Liver (tissue), 9 donors: Measurements from ENCODE around the gene DIDO1. TPM values are rescaled to one million over a fixed set of nuclear protein-coding genes. Genes with fewer than 3 reads are reported as not detected.

Source experiments
- DNase-seq: peaks from one replicate; pipeline ENCODE4 v3.0.0-alpha.2; 2017; ENCODE audit warnings: low spot score
- H3K27ac ChIP-seq, 2 donors: one replicate each; pipeline ENCODE4 v1.7.0; 2013; ENCODE audit warnings: inconsistent platforms in 2 of 2, low read length in 2 of 2, control low read depth in 1 of 2, low read depth in 1 of 2, mild to moderate bottlenecking in 1 of 2
- H3K27me3 ChIP-seq, 4 donors: one replicate each; pipeline versions ENCODE4 v1.6.1 to v1.7.0; 2013; ENCODE audit warnings: low read length in 3 of 4, inconsistent platforms in 1 of 4, mild to moderate bottlenecking in 1 of 4, moderate library complexity in 1 of 4; ENCODE audit not compliant: control insufficient read depth in 4 of 4, insufficient read depth in 4 of 4
- H3K36me3 ChIP-seq, 4 donors: one replicate each; pipeline versions ENCODE4 v1.6.1 to v1.7.0; 2013; ENCODE audit warnings: low read length in 3 of 4, mild to moderate bottlenecking in 3 of 4, low read depth in 1 of 4, moderate library complexity in 1 of 4; ENCODE audit not compliant: control insufficient read depth in 4 of 4, insufficient read depth in 3 of 4
- H3K4me1 ChIP-seq, 4 donors: one replicate each; pipeline versions ENCODE4 v1.6.1 to v1.7.0; 2013; ENCODE audit warnings: low read length in 3 of 4, mild to moderate bottlenecking in 3 of 4, moderate library complexity in 1 of 4; ENCODE audit not compliant: control insufficient read depth in 4 of 4, insufficient read depth in 4 of 4
- H3K4me3 ChIP-seq, 3 donors: one replicate each; pipeline versions ENCODE4 v1.6.1 to v1.7.0; 2013; ENCODE audit warnings: low read length in 3 of 3, control low read depth in 1 of 3, low read depth in 1 of 3, mild to moderate bottlenecking in 1 of 3
- H3K9ac ChIP-seq, 2 donors: one replicate each; pipeline ENCODE4 v1.7.0; 2013; ENCODE audit warnings: low read length in 2 of 2, mild to moderate bottlenecking in 2 of 2, moderate library complexity in 2 of 2, control low read depth in 1 of 2, low read depth in 1 of 2
- H3K9me3 ChIP-seq, 4 donors: one replicate each; pipeline versions ENCODE4 v1.6.1 to v1.7.0; 2013; ENCODE audit warnings: low read length in 3 of 4; ENCODE audit not compliant: control insufficient read depth in 4 of 4
- ATF3 ChIP-seq: IDR thresholded peaks from 2 replicates; pipeline ENCODE4 v1.6.1; 2016; ENCODE audit warnings: antibody characterized with exemption
- CTCF ChIP-seq: fragments of 150-350 bp; IDR thresholded peaks from 2 replicates; pipeline ENCODE4 v1.5.1; 2017; ENCODE audit warnings: improper control_type of control experiment, low read depth, low read length; ENCODE audit not compliant: missing input control
- EGR1 ChIP-seq, 2 donors: IDR thresholded peaks; 2 replicates each; pipeline ENCODE4 v1.6.1; 2016 to 2018; ENCODE audit warnings: antibody characterized with exemption in 2 of 2, low read depth in 2 of 2
- FOXA2 ChIP-seq: IDR thresholded peaks from 2 replicates; pipeline ENCODE4 v1.6.1; 2016; ENCODE audit warnings: antibody characterized with exemption
- GABPA ChIP-seq, 2 donors: IDR thresholded peaks in 1 of 2; conservative IDR thresholded peaks in 1 of 2; 2 replicates each; pipeline ENCODE4 v1.6.1; 2016; ENCODE audit warnings: antibody characterized with exemption in 2 of 2, mild to moderate bottlenecking in 1 of 2, moderate library complexity in 1 of 2
- HNF4A ChIP-seq, 2 donors: conservative IDR thresholded peaks; 2 replicates each; pipeline ENCODE4 v1.6.1; 2016; ENCODE audit warnings: antibody characterized with exemption in 2 of 2, mild to moderate bottlenecking in 2 of 2
- MAX ChIP-seq: IDR thresholded peaks from 2 replicates; pipeline ENCODE4 v1.6.1; 2016; ENCODE audit warnings: antibody characterized with exemption
- NR2F2 ChIP-seq: IDR thresholded peaks from 2 replicates; pipeline ENCODE4 v1.6.1; 2016; ENCODE audit warnings: antibody characterized with exemption
- RAD21 ChIP-seq, 2 donors: IDR thresholded peaks; 2 replicates each; pipeline ENCODE4 v1.6.1; 2016; ENCODE audit warnings: antibody characterized with exemption in 2 of 2, mild to moderate bottlenecking in 2 of 2
- RXRA ChIP-seq, 2 donors: IDR thresholded peaks; 2 replicates each; pipeline ENCODE4 v1.6.1; 2017 to 2018; ENCODE audit warnings: antibody characterized with exemption in 2 of 2, mild to moderate bottlenecking in 1 of 2
- SP1 ChIP-seq: IDR thresholded peaks from 2 replicates; pipeline ENCODE4 v1.6.1; 2018; ENCODE audit warnings: antibody characterized with exemption, mild to moderate bottlenecking
- TAF1 ChIP-seq: conservative IDR thresholded peaks from 2 replicates; pipeline ENCODE4 v1.6.1; 2016; ENCODE audit warnings: antibody characterized with exemption, mild to moderate bottlenecking
- YY1 ChIP-seq: IDR thresholded peaks from 2 replicates; pipeline ENCODE4 v1.6.1; 2016; ENCODE audit warnings: antibody characterized with exemption, mild to moderate bottlenecking
- ZBTB33 ChIP-seq: IDR thresholded peaks from 2 replicates; pipeline ENCODE4 v1.6.1; 2016; ENCODE audit warnings: antibody characterized with exemption
- WGBS: extraction: QIAGEN DNeasy Blood & Tissue Kit; methylation state at CpG from one replicate; pipeline ENCODE4 v1.1.7; 2013; 5-methylcytosine and 5-hydroxymethylcytosine counted together
- polyA plus RNA-seq, 2 donors: library from polyadenylated mRNA; stranded (reverse) in 1 of 2; unstranded in 1 of 2; fragments of 200-250 nt in 1 of 2; fragments of >200 nt in 1 of 2; fragmentation: Nextera tagmentation in 1 of 2; extraction: Ambion mirVana in 1 of 2; gene quantifications; one replicate each; pipeline versions ENCODE4 v1.2.1 to v1.2.3, GENCODE V29; 2013 to 2015
- total RNA-seq, 2 donors: library from RNA; depleted of rRNA; stranded (reverse); fragments of >200 nt; gene quantifications; one replicate each; pipeline ENCODE4 v1.2.3, GENCODE V29; 2014
- donor health status: healthy.
- donor health status: healthy.
- donor health status: healthy.
- donor health status: healthy.
- donor health status: healthy.

The DIDO1 gene
- total and polyA plus RNA-seq, 4 donors, result 10.1 to 43.1 (median 17.4) TPM

GRCh38 chr20:62891111-62891510 lies 35.2 kb downstream of the DIDO1 start:
- 84% methylated on average over 15 of the region's 15 CpGs for WGBS
- no peaks in the 10 kb centered on the region for H3K9me3 ChIP-seq
- no peak for TF ChIP-seq RXRA (IDR thresholded peaks at IDR 0.05)
- TF ChIP-seq CTCF, result no peak
- TF ChIP-seq SP1, result no peak
- no peak for TF ChIP-seq TAF1
- no peak for TF ChIP-seq GABPA (IDR thresholded peaks at IDR 0.05 in 1 of 2, conservative IDR thresholded peaks at IDR 0.05 in 1 of 2)
- no peak for TF ChIP-seq NR2F2
- no peak for TF ChIP-seq ZBTB33
- H3K27me3 ChIP-seq, result no peaks in the 10 kb centered on the region
- H3K9ac ChIP-seq, result no peak overlapping the region
- peaks cover 16 to 72% (median 52%) of the 10 kb centered on the region in 4 donors for H3K36me3 ChIP-seq
- H3K4me3 ChIP-seq, result no peak overlapping the region
- DNase-seq, result no peak
- no peak overlapping the region for H3K27ac ChIP-seq
- peaks cover 2 to 32% (median 25%) of the 10 kb centered on the region in 4 donors for H3K4me1 ChIP-seq

GRCh38 chr20:62890444-62890843 lies 35.9 kb downstream of the DIDO1 start:
- H3K9ac ChIP-seq, result no peak overlapping the region
- no peak overlapping the region for H3K27ac ChIP-seq
- peaks cover 16 to 67% (median 49%) of the 10 kb centered on the region in 4 donors for H3K36me3 ChIP-seq
- peaks cover 2 to 32% (median 25%) of the 10 kb centered on the region in 4 donors for H3K4me1 ChIP-seq
- no peaks in the 10 kb centered on the region for H3K9me3 ChIP-seq
- no peak for DNase-seq
- WGBS, result 90% methylated on average over 7 of the region's 7 CpGs
- no peaks in the 10 kb centered on the region for H3K27me3 ChIP-seq
- TF ChIP-seq ATF3 (no peak), EGR1 (IDR thresholded peaks at IDR 0.05; ENCODE audit: low read depth in 2 of 2) (no peak), YY1 (no peak)
- H3K4me3 ChIP-seq, result no peak overlapping the region

GRCh38 chr20:62889871-62890270 lies 36.4 kb downstream of the DIDO1 start:
- Histone ChIP-seq H3K27me3 (no peaks in the 10 kb centered on the region), H3K4me1 (peaks cover 2 to 32% (median 25%) of the 10 kb centered on the region in 4 donors), H3K9ac (no peak overlapping the region), H3K27ac (no peak overlapping the region), H3K9me3 (no peaks in the 10 kb centered on the region), H3K36me3 (peaks cover 16 to 62% (median 49%) of the 10 kb centered on the region in 4 donors), H3K4me3 (no peak overlapping the region)
- WGBS, result 95% methylated on average over 9 of the region's 9 CpGs
- DNase-seq, result no peak
- TF ChIP-seq NR2F2 (no peak), HNF4A (conservative IDR thresholded peaks at IDR 0.05) (no peak), MAX (no peak), RXRA (IDR thresholded peaks at IDR 0.05) (no peak), FOXA2 (no peak), RAD21 (IDR thresholded peaks at IDR 0.05) (no peak), GABPA (IDR thresholded peaks at IDR 0.05 in 1 of 2, conservative IDR thresholded peaks at IDR 0.05 in 1 of 2) (no peak), CTCF (no peak), ZBTB33 (no peak), EGR1 (IDR thresholded peaks at IDR 0.05; ENCODE audit: low read depth in 2 of 2) (no peak), SP1 (no peak), ATF3 (no peak)
